OCI-LY1 (cell line): ENCODE results near the gene MLPH.

Source experiments
- H2AFZ ChIP-seq: fragments of 200-600 bp; sonication (generic), shearing (Covaris generic); 2 replicates; pipeline ENCODE4 v1.6.0; 2014; ENCODE audit warnings: antibody characterized with exemption, mild to moderate bottlenecking, low read length
- H3F3A ChIP-seq: fragments of 200-600 bp; sonication (generic), shearing (Covaris generic); 2 replicates; pipeline ENCODE4 v1.6.0; 2014; ENCODE audit warnings: mild to moderate bottlenecking, antibody characterized with exemption, low read length, moderate library complexity; ENCODE audit not compliant: insufficient read depth
- H3K27ac ChIP-seq: fragments of 200-600 bp; sonication (generic); 2 replicates; pipeline ENCODE4 v1.5.1; 2014; ENCODE audit warnings: low read length, mixed run types, mild to moderate bottlenecking, low read depth; ENCODE audit not compliant: poor library complexity, severe bottlenecking
- H3K27me3 ChIP-seq: fragments of 200-600 bp; sonication (generic); 2 replicates; pipeline ENCODE4 v1.6.0; 2014; ENCODE audit warnings: antibody characterized with exemption, mild to moderate bottlenecking, low read length, moderate library complexity; ENCODE audit not compliant: insufficient read depth
- H3K36me3 ChIP-seq: fragments of 200-600 bp; sonication (generic); 2 replicates; pipeline ENCODE4 v1.6.1; 2014; ENCODE audit warnings: mild to moderate bottlenecking, antibody characterized with exemption, low read length, moderate library complexity, mixed read lengths; ENCODE audit not compliant: insufficient read depth
- H3K4me1 ChIP-seq: fragments of 200-600 bp; sonication (generic); 2 replicates; pipeline ENCODE4 v1.5.1; 2014; ENCODE audit warnings: mild to moderate bottlenecking, low read length, moderate library complexity; ENCODE audit not compliant: insufficient read depth, severe bottlenecking
- H3K4me2 ChIP-seq: fragments of 200-600 bp; sonication (generic), shearing (Covaris generic); 2 replicates; pipeline ENCODE4 v1.6.1; 2014; ENCODE audit warnings: low read length
- H3K4me3 ChIP-seq: fragments of 200-600 bp; sonication (generic); 2 replicates; pipeline ENCODE4 v1.5.1; 2014; ENCODE audit warnings: low read length, low read depth, mild to moderate bottlenecking, mixed read lengths; ENCODE audit not compliant: poor library complexity, severe bottlenecking
- H3K79me2 ChIP-seq: fragments of 200-600 bp; shearing (Covaris generic); 2 replicates; pipeline ENCODE4 v1.6.1; 2016; ENCODE audit warnings: mixed run types, low read length, mixed read lengths; ENCODE audit not compliant: insufficient read depth
- H3K9ac ChIP-seq: fragments of 200-600 bp; sonication (generic), shearing (Covaris generic); 2 replicates; pipeline ENCODE4 v1.6.1; 2014; ENCODE audit warnings: mild to moderate bottlenecking, low read length, mixed read lengths
- H3K9me2 ChIP-seq: fragments of 200-600 bp; sonication (generic), shearing (Covaris generic); 2 replicates; pipeline ENCODE4 v1.6.1; 2014; ENCODE audit warnings: low read depth, mild to moderate bottlenecking, low read length, mixed read lengths
- H3K9me3 ChIP-seq: fragments of 200-600 bp; shearing (Covaris generic); 2 replicates; pipeline ENCODE4 v1.6.1; 2014; ENCODE audit warnings: low read length, mixed read lengths
- H4K20me1 ChIP-seq: fragments of 200-600 bp; sonication (generic), shearing (Covaris generic); 2 replicates; pipeline ENCODE4 v1.6.0; 2016; ENCODE audit warnings: mild to moderate bottlenecking, low read length; ENCODE audit not compliant: insufficient read depth
- EZH2 ChIP-seq: fragments of 200-600 bp; sonication (generic), shearing (Covaris generic); IDR thresholded peaks from 2 replicates; pipeline ENCODE4 v1.8.0; 2017; ENCODE audit warnings: borderline replicate concordance, mixed run types, mild to moderate bottlenecking, antibody characterized with exemption, low read length, moderate library complexity, mixed read lengths
- TF ChIP-seq, protein P1 (sequence below): fragments of 200-600 bp; sonication (generic), shearing (Covaris generic); IDR thresholded peaks from 2 replicates; pipeline ENCODE4 v1.5.1; 2017; ENCODE audit warnings: mild to moderate bottlenecking, antibody characterized with exemption, low read length, moderate library complexity, mixed read lengths

Gene MLPH

GRCh38 chr2:237563816-237564215, 76.8 kb downstream of the MLPH start:
- Histone ChIP-seq H2AFZ (no peak overlapping the region), H3K9me2 (no peaks in the 10 kb centered on the region), H3K36me3 (no peaks in the 10 kb centered on the region), H3K27ac (no peak overlapping the region), H3K4me3 (no peak overlapping the region), H3K27me3 (peaks cover under 1% of the 10 kb centered on the region; the same call in 1 of the 2 replicates), H3K9me3 (no peaks in the 10 kb centered on the region), H3K4me1 (no peaks in the 10 kb centered on the region), H3K4me2 (no peak overlapping the region), H3K9ac (no peak overlapping the region), H3F3A (no peaks in the 10 kb centered on the region), H4K20me1 (no peaks in the 10 kb centered on the region), H3K79me2 (no peaks in the 10 kb centered on the region)
- TF ChIP-seq, protein P1, sequence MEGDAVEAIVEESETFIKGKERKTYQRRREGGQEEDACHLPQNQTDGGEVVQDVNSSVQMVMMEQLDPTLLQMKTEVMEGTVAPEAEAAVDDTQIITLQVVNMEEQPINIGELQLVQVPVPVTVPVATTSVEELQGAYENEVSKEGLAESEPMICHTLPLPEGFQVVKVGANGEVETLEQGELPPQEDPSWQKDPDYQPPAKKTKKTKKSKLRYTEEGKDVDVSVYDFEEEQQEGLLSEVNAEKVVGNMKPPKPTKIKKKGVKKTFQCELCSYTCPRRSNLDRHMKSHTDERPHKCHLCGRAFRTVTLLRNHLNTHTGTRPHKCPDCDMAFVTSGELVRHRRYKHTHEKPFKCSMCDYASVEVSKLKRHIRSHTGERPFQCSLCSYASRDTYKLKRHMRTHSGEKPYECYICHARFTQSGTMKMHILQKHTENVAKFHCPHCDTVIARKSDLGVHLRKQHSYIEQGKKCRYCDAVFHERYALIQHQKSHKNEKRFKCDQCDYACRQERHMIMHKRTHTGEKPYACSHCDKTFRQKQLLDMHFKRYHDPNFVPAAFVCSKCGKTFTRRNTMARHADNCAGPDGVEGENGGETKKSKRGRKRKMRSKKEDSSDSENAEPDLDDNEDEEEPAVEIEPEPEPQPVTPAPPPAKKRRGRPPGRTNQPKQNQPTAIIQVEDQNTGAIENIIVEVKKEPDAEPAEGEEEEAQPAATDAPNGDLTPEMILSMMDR = no peak
- no peak for TF ChIP-seq EZH2

- H3K9me2 ChIP-seq = no peaks in the 10 kb centered on the region
- H3K9me3 ChIP-seq = no peaks in the 10 kb centered on the region
- no peaks in the 10 kb centered on the region for H3F3A ChIP-seq
- H4K20me1 ChIP-seq = no peaks in the 10 kb centered on the region
- peaks cover 6% of the 10 kb centered on the region; the same call in 1 of the 2 replicates for H3K27me3 ChIP-seq
- H3K4me1 ChIP-seq = no peaks in the 10 kb centered on the region
- no peak overlapping the region for H3K4me2 ChIP-seq
- H3K4me3 ChIP-seq = no peak overlapping the region
- H3K36me3 ChIP-seq = no peaks in the 10 kb centered on the region
- TF ChIP-seq, protein P1 = no peak
- TF ChIP-seq EZH2 = no peak
- no peak overlapping the region for H3K9ac ChIP-seq
- H2AFZ ChIP-seq = no peak overlapping the region
- H3K79me2 ChIP-seq = no peaks in the 10 kb centered on the region
- no peak overlapping the region for H3K27ac ChIP-seq
Observed at GRCh38 chr2:237564526-237565131, 77.6 kb downstream of the MLPH start.

DNA sequence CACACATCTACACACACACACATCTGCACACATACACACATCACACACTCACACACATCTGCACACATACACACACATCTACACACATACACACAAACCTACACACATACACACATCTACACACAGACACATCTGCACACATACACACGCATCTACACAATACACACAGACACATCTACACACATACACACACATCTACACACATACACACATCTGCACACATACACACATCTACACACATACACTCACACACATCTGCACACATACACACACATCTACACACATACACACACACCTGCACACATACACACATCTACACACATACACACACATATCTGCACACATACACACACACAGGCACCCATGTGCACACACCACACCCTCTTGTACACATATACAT, 78.9 kb downstream of the MLPH start:
- no peak overlapping the region for H3K9ac ChIP-seq
- H3K27ac ChIP-seq = no peak overlapping the region
- TF ChIP-seq EZH2 = no peak
- TF ChIP-seq, protein P1 = no peak
- no peak overlapping the region for H3K4me2 ChIP-seq
- no peaks in the 10 kb centered on the region for H4K20me1 ChIP-seq
- H3K9me2 ChIP-seq = no peaks in the 10 kb centered on the region
- H3K9me3 ChIP-seq = no peaks in the 10 kb centered on the region
- no peaks in the 10 kb centered on the region for H3K79me2 ChIP-seq
- H2AFZ ChIP-seq = no peak overlapping the region
- H3K4me1 ChIP-seq = no peaks in the 10 kb centered on the region
- no peak overlapping the region for H3K4me3 ChIP-seq
- H3K36me3 ChIP-seq = no peaks in the 10 kb centered on the region
- peaks cover 6% of the 10 kb centered on the region; the same call in 1 of the 2 replicates for H3K27me3 ChIP-seq
- no peaks in the 10 kb centered on the region for H3F3A ChIP-seq
